ENCODE data around the gene EDIL3. TPM values are rescaled to one million over a fixed set of nuclear protein-coding genes. Genes with fewer than 3 reads are reported as not detected.
A peak's percentile ranks its signal among the peaks of the same experiment; 100 is the strongest.

Gene EDIL3
- total RNA-seq, 4 donors from 2014 or later = 15.9 to 29.3 (median 24.8) TPM

GRCh38 chr5:84292000-84292642, 92.6 kb downstream of the EDIL3 start:
- Histone ChIP-seq H3K27ac (peak overlapping the region in 1 of 4 donors; percentile 24), H3K9me3 (no peaks in the 10 kb centered on the region), H3K4me1 (no peaks in the 10 kb centered on the region), H3K4me3 (no peak overlapping the region), H3K36me3 (no peaks in the 10 kb centered on the region), H3K27me3 (no peaks in the 10 kb centered on the region)
- WGBS, 2 donors = 38 to 48% methylated on average over 1 of the region's 1 CpG
- TF ChIP-seq EP300 (IDR thresholded peaks at IDR 0.05) (no peak), CTCF (IDR thresholded peaks at IDR 0.05) (no peak), POLR2A (IDR thresholded peaks at IDR 0.05) (no peak)
- no peak for DNase-seq (ENCODE audit: low spot score in 2 of 2)

GRCh38 chr5:84290673-84291072, 94.0 kb downstream of the EDIL3 start:
- Histone ChIP-seq H3K4me1 (peaks cover 0 to 13% (median 0%) of the 10 kb centered on the region in 4 donors), H3K9me3 (no peaks in the 10 kb centered on the region), H3K4me3 (no peak overlapping the region), H3K27ac (no peak overlapping the region), H3K27me3 (no peaks in the 10 kb centered on the region), H3K36me3 (no peaks in the 10 kb centered on the region)
- DNase-seq (ENCODE audit: low spot score in 2 of 2) = no peak
- TF ChIP-seq CTCF (IDR thresholded peaks at IDR 0.05) = no peak
- TF ChIP-seq POLR2A (IDR thresholded peaks at IDR 0.05) = no peak
- no peak for TF ChIP-seq EP300 (IDR thresholded peaks at IDR 0.05)
- 93% methylated on average over 2 of the region's 2 CpGs for WGBS, 2 donors

GRCh38 chr5:84290161-84290560, 94.5 kb downstream of the EDIL3 start:
- WGBS, 2 donors = 56 to 62% methylated on average over 4 of the region's 4 CpGs
- no peaks in the 10 kb centered on the region for H3K9me3 ChIP-seq
- TF ChIP-seq POLR2A (IDR thresholded peaks at IDR 0.05) (no peak), CTCF (IDR thresholded peaks at IDR 0.05) (no peak), EP300 (IDR thresholded peaks at IDR 0.05) (no peak)
- no peak for DNase-seq (ENCODE audit: low spot score in 2 of 2)
- H3K4me3 ChIP-seq = no peak overlapping the region
- H3K27ac ChIP-seq = no peak overlapping the region
- no peaks in the 10 kb centered on the region for H3K27me3 ChIP-seq
- H3K4me1 ChIP-seq = peaks cover 0 to 14% (median 0%) of the 10 kb centered on the region in 4 donors
- H3K36me3 ChIP-seq = no peaks in the 10 kb centered on the region

GRCh38 chr5:84287951-84288350, 96.7 kb downstream of the EDIL3 start:
- DNase-seq (ENCODE audit: low spot score in 2 of 2) = no peak
- Histone ChIP-seq H3K9me3 (no peaks in the 10 kb centered on the region), H3K27ac (peak overlapping the region in 1 of 4 donors; percentile 46), H3K36me3 (no peaks in the 10 kb centered on the region), H3K4me3 (no peak overlapping the region), H3K27me3 (no peaks in the 10 kb centered on the region), H3K4me1 (peaks cover 0 to 14% (median 0%) of the 10 kb centered on the region in 4 donors)
- no peak for TF ChIP-seq CTCF (IDR thresholded peaks at IDR 0.05)
- WGBS, 2 donors = 60 to 62% methylated on average over 4 of the region's 4 CpGs

- Histone ChIP-seq H3K27me3 (no peaks in the 10 kb centered on the region), H3K36me3 (no peaks in the 10 kb centered on the region), H3K4me3 (no peak overlapping the region), H3K9me3 (no peaks in the 10 kb centered on the region), H3K4me1 (peaks cover 0 to 14% (median 0%) of the 10 kb centered on the region in 4 donors), H3K27ac (no peak overlapping the region)
- TF ChIP-seq EP300 (IDR thresholded peaks at IDR 0.05) (no peak), CTCF (IDR thresholded peaks at IDR 0.05) (no peak), POLR2A (IDR thresholded peaks at IDR 0.05) (no peak)
- no peak for DNase-seq (ENCODE audit: low spot score in 2 of 2)
Observed at GRCh38 chr5:84286662-84287061, 98.0 kb downstream of the EDIL3 start.

Data from tibial nerve (tissue), 4 donors.